ENCODE results near the gene PPFIBP1. TPM values are rescaled to one million over a fixed set of nuclear protein-coding genes. Genes with fewer than 3 reads are reported as not detected.

Gene PPFIBP1
- polyA plus RNA-seq (2013, experiment 1 of 2), result 47.8 TPM
- polyA plus RNA-seq (2013, experiment 2 of 2), result 46.7 TPM

DNA sequence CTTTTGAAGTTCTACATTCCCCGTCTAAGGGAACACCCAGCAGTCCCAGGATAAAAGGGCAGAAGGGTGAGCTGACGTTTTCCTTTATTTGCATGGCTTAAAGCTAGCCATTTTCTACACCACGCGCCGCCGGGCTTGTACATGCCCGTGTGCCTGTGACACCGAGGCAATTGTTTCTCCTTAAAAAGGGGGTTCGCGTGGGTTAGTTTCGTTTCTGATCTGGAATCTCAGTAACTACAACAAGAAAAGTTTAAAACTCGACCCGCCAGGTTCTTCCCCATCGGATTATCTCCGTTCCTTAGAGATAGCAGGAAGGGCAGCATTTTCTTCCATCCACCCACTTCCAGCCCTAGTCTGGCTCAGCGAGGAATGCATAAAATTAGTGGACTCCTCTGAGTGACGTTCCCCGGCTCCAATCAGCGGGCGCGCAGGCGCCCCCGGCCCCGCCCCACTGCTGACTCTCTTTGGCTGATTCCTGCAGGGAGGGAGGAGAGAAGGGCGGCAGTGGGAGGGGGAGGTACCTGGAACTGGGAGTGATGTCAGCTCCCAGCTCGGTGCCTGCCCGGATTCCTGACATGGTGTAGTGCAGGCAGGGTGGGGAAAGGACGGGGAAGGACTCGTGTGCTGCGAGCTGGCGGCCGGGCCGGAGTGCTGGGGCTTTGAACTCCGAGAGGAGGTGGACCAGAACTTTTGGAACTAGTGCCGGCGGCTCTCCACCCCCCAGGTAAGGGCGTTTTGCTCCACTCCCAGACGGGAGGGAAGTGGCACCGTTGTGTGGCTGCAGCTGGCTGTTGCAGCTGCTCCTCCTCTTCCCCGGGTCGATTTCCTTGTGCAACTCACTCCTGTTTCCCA is at the start of gene PPFIBP1:
TSS of gene PPFIBP1 (plus strand) at position 565 of the 852 bp plus-strand sequence. CDS start 109,191 bp downstream, outside the sequence.
- H3K36me3 ChIP-seq (ENCODE audit: control insufficient read depth in 1 of 2, insufficient read depth in 2 of 2, low read depth in 1 of 2, low read length in 2 of 2), result peaks cover 0 to 4% of the 10 kb centered on the region in 2 experiments
- H2BK12ac ChIP-seq (ENCODE audit: low read length in 2 of 2), result peak within 1 kb of the TSS in 1 of 2 experiments; percentile 28
- H3K18ac ChIP-seq (ENCODE audit: low read depth in 1 of 2, low read length in 2 of 2), result peak within 1 kb of the TSS; percentile 67 to 95
- peak within 1 kb of the TSS; percentile 83 for H4K91ac ChIP-seq (ENCODE audit: low read length)
- H2BK15ac ChIP-seq (ENCODE audit: low read depth, poor library complexity, severe bottlenecking), result peak within 1 kb of the TSS; percentile 92
- peak within 1 kb of the TSS; percentile 65 to 89 for H3K4me3 ChIP-seq (ENCODE audit: insufficient read depth in 1 of 2, low read depth in 1 of 2, low read length in 2 of 2)
- peak; percentile 99 for DNase-seq
- H3K79me1 ChIP-seq (replicated peaks; ENCODE audit: low read length, poor library complexity, severe bottlenecking), result no peaks in the 10 kb centered on the region
- peak within 1 kb of the TSS in 1 of 2 experiments; percentile 44 for H3K4ac ChIP-seq (ENCODE audit: low read depth in 1 of 2, low read length in 2 of 2)
- no peak within 1 kb of the TSS for H2AK5ac ChIP-seq (ENCODE audit: low read length, severe bottlenecking)
- H2AFZ ChIP-seq (ENCODE audit: low read depth, low read length), result no peak within 1 kb of the TSS
- H3K4me2 ChIP-seq (ENCODE audit: low read length, poor library complexity, severe bottlenecking), result peak within 1 kb of the TSS; percentile 71
- H4K8ac ChIP-seq (ENCODE audit: low read length), result peak within 1 kb of the TSS; percentile 64
- H3K27ac ChIP-seq (ENCODE audit: low read length, poor library complexity, severe bottlenecking), result peak within 1 kb of the TSS; percentile 97
- no peak within 1 kb of the TSS for H2BK5ac ChIP-seq (ENCODE audit: low read depth, low read length, poor library complexity, severe bottlenecking)
- H3K9me3 ChIP-seq (ENCODE audit: control insufficient read depth, low read length), result no peaks in the 10 kb centered on the region
- WGBS, result under 1% methylated on average over 38 of the region's 41 CpGs
- no peaks in the 10 kb centered on the region for H3K27me3 ChIP-seq (ENCODE audit: control insufficient read depth in 1 of 2, insufficient read depth in 1 of 2, low read length in 2 of 2)
- peak within 1 kb of the TSS; percentile 99 for H3K9ac ChIP-seq (ENCODE audit: low read length)
- peak within 1 kb of the TSS; percentile 54 for H2BK120ac ChIP-seq (ENCODE audit: low read depth, low read length)
- peaks cover 9% of the 10 kb centered on the region for H3K4me1 ChIP-seq (ENCODE audit: control insufficient read depth, insufficient read depth, low read depth, low read length)
- no peak within 1 kb of the TSS for H3K23ac ChIP-seq (ENCODE audit: low read length in 2 of 2)
- no peak within 1 kb of the TSS for H3K14ac ChIP-seq (ENCODE audit: low read length in 2 of 2)

DNA sequence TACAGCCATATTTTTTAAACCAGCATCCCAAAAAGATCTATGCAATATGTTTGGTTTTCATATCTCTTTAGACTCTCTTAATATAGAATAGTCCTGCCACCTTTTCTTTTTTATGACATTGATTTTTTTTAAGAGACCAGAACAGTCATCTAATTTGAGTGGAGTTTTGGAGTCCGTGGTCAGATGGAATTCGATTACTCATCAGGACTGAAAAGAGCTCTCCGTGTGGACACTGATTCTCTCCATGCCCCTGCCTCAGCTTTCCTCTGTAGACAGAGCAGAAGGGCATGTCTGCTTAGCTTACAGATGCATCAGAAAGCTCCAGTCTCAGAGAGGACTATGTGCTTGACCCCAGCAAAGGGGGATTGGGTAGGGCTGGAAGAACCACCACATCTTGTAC is 49.7 kb upstream of the PPFIBP1 start:
- no peak overlapping the region for H3K4ac ChIP-seq (ENCODE audit: low read depth in 1 of 2, low read length in 2 of 2)
- 40% methylated on average over 1 of the region's 3 CpGs for WGBS

DNA sequence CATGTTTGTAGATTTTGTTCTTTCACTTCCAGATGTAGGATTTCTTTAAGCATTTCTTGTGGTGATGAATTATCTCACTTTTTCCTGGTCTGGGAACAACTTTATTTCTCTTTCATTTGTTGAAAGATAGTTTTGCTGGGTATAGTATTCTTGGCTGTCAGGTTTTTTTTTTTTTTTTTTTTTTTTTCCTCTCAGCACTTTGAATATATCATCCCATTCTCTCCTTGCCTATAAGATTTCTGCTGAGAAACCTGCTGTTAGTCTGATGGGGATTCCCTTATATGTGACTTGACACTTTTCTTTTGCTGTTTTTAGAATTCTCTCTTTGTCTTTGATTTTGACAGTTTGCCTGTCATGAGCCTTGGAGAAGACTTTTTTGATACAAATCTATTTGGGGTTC is 47.0 kb upstream of the PPFIBP1 start:
- Histone ChIP-seq H3K27me3 (ENCODE audit: control insufficient read depth in 1 of 2, insufficient read depth in 1 of 2, low read length in 2 of 2) (no peaks in the 10 kb centered on the region), H2AK5ac (ENCODE audit: low read length, severe bottlenecking) (no peak overlapping the region), H2BK12ac (ENCODE audit: low read length in 2 of 2) (no peak overlapping the region), H3K4ac (ENCODE audit: low read depth in 1 of 2, low read length in 2 of 2) (no peak overlapping the region), H3K14ac (ENCODE audit: low read length in 2 of 2) (no peak overlapping the region), H3K9ac (ENCODE audit: low read length) (no peak overlapping the region), H3K4me2 (ENCODE audit: low read length, poor library complexity, severe bottlenecking) (no peak overlapping the region), H3K4me3 (ENCODE audit: insufficient read depth in 1 of 2, low read depth in 1 of 2, low read length in 2 of 2) (no peak overlapping the region), H2BK5ac (ENCODE audit: low read depth, low read length, poor library complexity, severe bottlenecking) (no peak overlapping the region), H2AFZ (ENCODE audit: low read depth, low read length) (no peak overlapping the region), H3K23ac (ENCODE audit: low read length in 2 of 2) (no peak overlapping the region), H2BK120ac (ENCODE audit: low read depth, low read length) (no peak overlapping the region), H3K18ac (ENCODE audit: low read depth in 1 of 2, low read length in 2 of 2) (no peak overlapping the region), H4K91ac (ENCODE audit: low read length) (no peak overlapping the region), H3K27ac (ENCODE audit: low read length, poor library complexity, severe bottlenecking) (no peak overlapping the region), H3K79me1 (replicated peaks; ENCODE audit: low read length, poor library complexity, severe bottlenecking) (no peaks in the 10 kb centered on the region), H2BK15ac (ENCODE audit: low read depth, poor library complexity, severe bottlenecking) (no peak overlapping the region), H3K9me3 (ENCODE audit: control insufficient read depth, low read length) (peaks cover 38% of the 10 kb centered on the region), H4K8ac (ENCODE audit: low read length) (no peak overlapping the region), H3K4me1 (ENCODE audit: control insufficient read depth, insufficient read depth, low read depth, low read length) (no peaks in the 10 kb centered on the region), H3K36me3 (ENCODE audit: control insufficient read depth in 1 of 2, insufficient read depth in 2 of 2, low read depth in 1 of 2, low read length in 2 of 2) (peaks cover 0 to 4% of the 10 kb centered on the region in 2 experiments)
- no peak for DNase-seq

More for the DNA sequence above, 49.7 kb upstream of the PPFIBP1 start:
- peak; percentile 86 for DNase-seq
- no peaks in the 10 kb centered on the region for H3K4me1 ChIP-seq (ENCODE audit: control insufficient read depth, insufficient read depth, low read depth, low read length)
- no peak overlapping the region for H4K91ac ChIP-seq (ENCODE audit: low read length)
- peaks cover 34% of the 10 kb centered on the region for H3K9me3 ChIP-seq (ENCODE audit: control insufficient read depth, low read length)
- no peak overlapping the region for H3K4me2 ChIP-seq (ENCODE audit: low read length, poor library complexity, severe bottlenecking)
- no peaks in the 10 kb centered on the region for H3K27me3 ChIP-seq (ENCODE audit: control insufficient read depth in 1 of 2, insufficient read depth in 1 of 2, low read length in 2 of 2)
- peak overlapping the region; percentile 61 for H3K9ac ChIP-seq (ENCODE audit: low read length)
- no peak overlapping the region for H2BK12ac ChIP-seq (ENCODE audit: low read length in 2 of 2)
- no peak overlapping the region for H3K4me3 ChIP-seq (ENCODE audit: insufficient read depth in 1 of 2, low read depth in 1 of 2, low read length in 2 of 2)
- H2BK120ac ChIP-seq (ENCODE audit: low read depth, low read length), result no peak overlapping the region
- H4K8ac ChIP-seq (ENCODE audit: low read length), result no peak overlapping the region
- H3K36me3 ChIP-seq (ENCODE audit: control insufficient read depth in 1 of 2, insufficient read depth in 2 of 2, low read depth in 1 of 2, low read length in 2 of 2), result peaks cover 0 to 4% of the 10 kb centered on the region in 2 experiments
- H3K27ac ChIP-seq (ENCODE audit: low read length, poor library complexity, severe bottlenecking), result no peak overlapping the region
- H2BK5ac ChIP-seq (ENCODE audit: low read depth, low read length, poor library complexity, severe bottlenecking), result no peak overlapping the region
- H3K14ac ChIP-seq (ENCODE audit: low read length in 2 of 2), result no peak overlapping the region
- no peak overlapping the region for H3K23ac ChIP-seq (ENCODE audit: low read length in 2 of 2)
- no peak overlapping the region for H2AK5ac ChIP-seq (ENCODE audit: low read length, severe bottlenecking)
- H2AFZ ChIP-seq (ENCODE audit: low read depth, low read length), result no peak overlapping the region
- no peak overlapping the region for H2BK15ac ChIP-seq (ENCODE audit: low read depth, poor library complexity, severe bottlenecking)
- H3K79me1 ChIP-seq (replicated peaks; ENCODE audit: low read length, poor library complexity, severe bottlenecking), result no peaks in the 10 kb centered on the region
- no peak overlapping the region for H3K18ac ChIP-seq (ENCODE audit: low read depth in 1 of 2, low read length in 2 of 2)

DNA sequence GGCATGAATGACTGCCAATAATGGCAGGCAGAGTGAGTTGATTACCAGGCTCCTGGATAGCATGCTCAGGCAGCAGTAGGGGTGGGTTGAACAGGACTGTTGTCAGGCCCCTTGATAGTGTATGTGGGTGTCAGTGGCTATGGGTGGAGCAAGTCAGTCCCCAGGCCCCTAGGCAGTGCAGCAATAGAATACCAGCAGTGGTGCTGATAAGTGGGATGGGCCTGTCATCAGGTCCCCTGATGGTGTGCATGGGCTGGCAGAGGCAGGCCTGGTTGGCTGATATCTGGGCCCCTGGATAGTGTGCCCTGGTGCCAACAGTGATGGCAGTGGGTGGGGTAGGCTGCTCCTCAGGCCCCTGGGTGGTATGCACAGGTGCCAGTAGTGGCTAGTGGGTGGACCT is 45.1 kb upstream of the PPFIBP1 start:
- no peak overlapping the region for H4K91ac ChIP-seq (ENCODE audit: low read length)
- H3K23ac ChIP-seq (ENCODE audit: low read length in 2 of 2), result no peak overlapping the region
- peaks cover 0 to 4% of the 10 kb centered on the region in 2 experiments for H3K36me3 ChIP-seq (ENCODE audit: control insufficient read depth in 1 of 2, insufficient read depth in 2 of 2, low read depth in 1 of 2, low read length in 2 of 2)
- H3K27ac ChIP-seq (ENCODE audit: low read length, poor library complexity, severe bottlenecking), result no peak overlapping the region
- no peak overlapping the region for H2AFZ ChIP-seq (ENCODE audit: low read depth, low read length)
- H3K4me2 ChIP-seq (ENCODE audit: low read length, poor library complexity, severe bottlenecking), result no peak overlapping the region
- DNase-seq, result no peak
- H3K79me1 ChIP-seq (replicated peaks; ENCODE audit: low read length, poor library complexity, severe bottlenecking), result no peaks in the 10 kb centered on the region
- H3K18ac ChIP-seq (ENCODE audit: low read depth in 1 of 2, low read length in 2 of 2), result no peak overlapping the region
- no peak overlapping the region for H2BK5ac ChIP-seq (ENCODE audit: low read depth, low read length, poor library complexity, severe bottlenecking)
- no peak overlapping the region for H2AK5ac ChIP-seq (ENCODE audit: low read length, severe bottlenecking)
- H3K9ac ChIP-seq (ENCODE audit: low read length), result no peak overlapping the region
- no peak overlapping the region for H3K4ac ChIP-seq (ENCODE audit: low read depth in 1 of 2, low read length in 2 of 2)
- peaks cover 38% of the 10 kb centered on the region for H3K9me3 ChIP-seq (ENCODE audit: control insufficient read depth, low read length)
- H2BK15ac ChIP-seq (ENCODE audit: low read depth, poor library complexity, severe bottlenecking), result no peak overlapping the region
- no peak overlapping the region for H2BK12ac ChIP-seq (ENCODE audit: low read length in 2 of 2)
- H3K14ac ChIP-seq (ENCODE audit: low read length in 2 of 2), result no peak overlapping the region
- H3K4me3 ChIP-seq (ENCODE audit: insufficient read depth in 1 of 2, low read depth in 1 of 2, low read length in 2 of 2), result no peak overlapping the region
- no peaks in the 10 kb centered on the region for H3K4me1 ChIP-seq (ENCODE audit: control insufficient read depth, insufficient read depth, low read depth, low read length)
- H4K8ac ChIP-seq (ENCODE audit: low read length), result no peak overlapping the region
- H3K27me3 ChIP-seq (ENCODE audit: control insufficient read depth in 1 of 2, insufficient read depth in 1 of 2, low read length in 2 of 2), result no peaks in the 10 kb centered on the region
- H2BK120ac ChIP-seq (ENCODE audit: low read depth, low read length), result no peak overlapping the region
